Liver (tissue), 9 donors: Measurements from ENCODE around the gene CDK15. TPM values are rescaled to one million over a fixed set of nuclear protein-coding genes. Genes with fewer than 3 reads are reported as not detected.

Source experiments
- DNase-seq: peaks from one replicate; pipeline ENCODE4 v3.0.0-alpha.2; 2017; ENCODE audit warnings: low spot score
- H3K27ac ChIP-seq, 2 donors: one replicate each; pipeline ENCODE4 v1.7.0; 2013; ENCODE audit warnings: inconsistent platforms in 2 of 2, low read length in 2 of 2, control low read depth in 1 of 2, low read depth in 1 of 2, mild to moderate bottlenecking in 1 of 2
- H3K27me3 ChIP-seq, 4 donors: one replicate each; pipeline versions ENCODE4 v1.6.1 to v1.7.0; 2013; ENCODE audit warnings: low read length in 3 of 4, inconsistent platforms in 1 of 4, mild to moderate bottlenecking in 1 of 4, moderate library complexity in 1 of 4; ENCODE audit not compliant: control insufficient read depth in 4 of 4, insufficient read depth in 4 of 4
- H3K36me3 ChIP-seq, 4 donors: one replicate each; pipeline versions ENCODE4 v1.6.1 to v1.7.0; 2013; ENCODE audit warnings: low read length in 3 of 4, mild to moderate bottlenecking in 3 of 4, low read depth in 1 of 4, moderate library complexity in 1 of 4; ENCODE audit not compliant: control insufficient read depth in 4 of 4, insufficient read depth in 3 of 4
- H3K4me1 ChIP-seq, 4 donors: one replicate each; pipeline versions ENCODE4 v1.6.1 to v1.7.0; 2013; ENCODE audit warnings: low read length in 3 of 4, mild to moderate bottlenecking in 3 of 4, moderate library complexity in 1 of 4; ENCODE audit not compliant: control insufficient read depth in 4 of 4, insufficient read depth in 4 of 4
- H3K4me3 ChIP-seq, 3 donors: one replicate each; pipeline versions ENCODE4 v1.6.1 to v1.7.0; 2013; ENCODE audit warnings: low read length in 3 of 3, control low read depth in 1 of 3, low read depth in 1 of 3, mild to moderate bottlenecking in 1 of 3
- H3K9ac ChIP-seq, 2 donors: one replicate each; pipeline ENCODE4 v1.7.0; 2013; ENCODE audit warnings: low read length in 2 of 2, mild to moderate bottlenecking in 2 of 2, moderate library complexity in 2 of 2, control low read depth in 1 of 2, low read depth in 1 of 2
- H3K9me3 ChIP-seq, 4 donors: one replicate each; pipeline versions ENCODE4 v1.6.1 to v1.7.0; 2013; ENCODE audit warnings: low read length in 3 of 4; ENCODE audit not compliant: control insufficient read depth in 4 of 4
- EGR1 ChIP-seq, 2 donors: IDR thresholded peaks; 2 replicates each; pipeline ENCODE4 v1.6.1; 2016 to 2018; ENCODE audit warnings: antibody characterized with exemption in 2 of 2, low read depth in 2 of 2
- FOXA1 ChIP-seq: IDR thresholded peaks from 2 replicates; pipeline ENCODE4 v1.6.1; 2016; ENCODE audit warnings: antibody characterized with exemption
- FOXA2 ChIP-seq: IDR thresholded peaks from 2 replicates; pipeline ENCODE4 v1.6.1; 2016; ENCODE audit warnings: antibody characterized with exemption
- GABPA ChIP-seq, 2 donors: IDR thresholded peaks in 1 of 2; conservative IDR thresholded peaks in 1 of 2; 2 replicates each; pipeline ENCODE4 v1.6.1; 2016; ENCODE audit warnings: antibody characterized with exemption in 2 of 2, mild to moderate bottlenecking in 1 of 2, moderate library complexity in 1 of 2
- HNF4A ChIP-seq, 2 donors: conservative IDR thresholded peaks; 2 replicates each; pipeline ENCODE4 v1.6.1; 2016; ENCODE audit warnings: antibody characterized with exemption in 2 of 2, mild to moderate bottlenecking in 2 of 2
- HNF4G ChIP-seq: IDR thresholded peaks from 2 replicates; pipeline ENCODE4 v1.6.1; 2016; ENCODE audit warnings: antibody characterized with exemption
- JUND ChIP-seq, 2 donors: IDR thresholded peaks; 2 replicates each; pipeline ENCODE4 v1.6.1; 2016; ENCODE audit warnings: antibody characterized with exemption in 2 of 2
- NR2F2 ChIP-seq: IDR thresholded peaks from 2 replicates; pipeline ENCODE4 v1.6.1; 2016; ENCODE audit warnings: antibody characterized with exemption
- RAD21 ChIP-seq, 2 donors: IDR thresholded peaks; 2 replicates each; pipeline ENCODE4 v1.6.1; 2016; ENCODE audit warnings: antibody characterized with exemption in 2 of 2, mild to moderate bottlenecking in 2 of 2
- RXRA ChIP-seq, 2 donors: IDR thresholded peaks; 2 replicates each; pipeline ENCODE4 v1.6.1; 2017 to 2018; ENCODE audit warnings: antibody characterized with exemption in 2 of 2, mild to moderate bottlenecking in 1 of 2
- SP1 ChIP-seq: IDR thresholded peaks from 2 replicates; pipeline ENCODE4 v1.6.1; 2018; ENCODE audit warnings: antibody characterized with exemption, mild to moderate bottlenecking
- TAF1 ChIP-seq: conservative IDR thresholded peaks from 2 replicates; pipeline ENCODE4 v1.6.1; 2016; ENCODE audit warnings: antibody characterized with exemption, mild to moderate bottlenecking
- YY1 ChIP-seq: IDR thresholded peaks from 2 replicates; pipeline ENCODE4 v1.6.1; 2016; ENCODE audit warnings: antibody characterized with exemption, mild to moderate bottlenecking
- WGBS: extraction: QIAGEN DNeasy Blood & Tissue Kit; methylation state at CpG from one replicate; pipeline ENCODE4 v1.1.7; 2013; 5-methylcytosine and 5-hydroxymethylcytosine counted together
- polyA plus RNA-seq, 2 donors: library from polyadenylated mRNA; stranded (reverse) in 1 of 2; unstranded in 1 of 2; fragments of 200-250 nt in 1 of 2; fragments of >200 nt in 1 of 2; fragmentation: Nextera tagmentation in 1 of 2; extraction: Ambion mirVana in 1 of 2; gene quantifications; one replicate each; pipeline versions ENCODE4 v1.2.1 to v1.2.3, GENCODE V29; 2013 to 2015
- total RNA-seq, 2 donors: library from RNA; depleted of rRNA; stranded (reverse); fragments of >200 nt; gene quantifications; one replicate each; pipeline ENCODE4 v1.2.3, GENCODE V29; 2014
- TF ChIP-seq, protein P1 (sequence below): IDR thresholded peaks from 2 replicates; pipeline ENCODE4 v1.6.1; 2016; ENCODE audit warnings: antibody characterized with exemption
- TF ChIP-seq, protein P2 (sequence below): IDR thresholded peaks from 2 replicates; pipeline ENCODE4 v1.6.1; 2016; ENCODE audit warnings: antibody characterized with exemption
- TF ChIP-seq, protein P3 (sequence below): IDR thresholded peaks from 2 replicates; pipeline ENCODE4 v1.6.1; 2016; ENCODE audit warnings: antibody characterized with exemption
- TF ChIP-seq, protein P4 (sequence below): IDR thresholded peaks from 2 replicates; pipeline ENCODE4 v1.6.1; 2016; ENCODE audit warnings: antibody characterized with exemption, mild to moderate bottlenecking
- TF ChIP-seq, protein P5 (sequence below): fragments of 150-350 bp; IDR thresholded peaks from 2 replicates; pipeline ENCODE4 v1.5.1; 2017; ENCODE audit warnings: improper control_type of control experiment, low read depth, low read length; ENCODE audit not compliant: missing input control
- donor health status: healthy.
- donor health status: healthy.
- donor health status: healthy.
- donor health status: healthy.
- donor health status: healthy.

CDK15 gene
- total and polyA plus RNA-seq, 4 donors: under 0.01 to 0.47 (median 0.06) TPM; not detected in 1

DNA sequence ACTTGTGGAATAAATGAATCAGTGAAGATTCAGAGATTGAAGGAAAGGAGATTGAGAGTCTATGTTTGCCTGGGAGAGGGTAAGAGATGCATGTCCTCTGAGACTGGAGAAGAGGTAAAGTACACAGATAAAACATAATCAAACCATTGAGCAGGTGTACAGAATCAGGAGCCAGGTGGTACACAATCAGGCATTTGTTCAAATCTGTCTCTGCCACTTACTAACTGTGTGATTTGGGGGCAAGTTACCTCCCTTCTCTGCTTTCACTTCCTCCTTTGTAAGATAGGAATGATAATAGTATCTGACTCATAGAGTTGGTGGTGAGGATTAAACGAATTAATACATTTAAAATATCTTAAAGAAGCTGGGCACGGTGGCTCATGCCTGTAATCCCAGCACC lies 94.0 kb downstream of the CDK15 start:
- Histone ChIP-seq H3K9me3 (no peaks in the 10 kb centered on the region), H3K4me1 (no peaks in the 10 kb centered on the region), H3K9ac (no peak overlapping the region), H3K36me3 (no peaks in the 10 kb centered on the region), H3K27me3 (peaks cover 0 to 6% (median 0%) of the 10 kb centered on the region in 4 donors), H3K27ac (no peak overlapping the region), H3K4me3 (no peak overlapping the region)
- WGBS: 73% methylated on average over 2 of the region's 2 CpGs
- DNase-seq: no peak
- no peak for TF ChIP-seq JUND (IDR thresholded peaks at IDR 0.05)
- TF ChIP-seq SP1: no peak
- TF ChIP-seq YY1: no peak
- TF ChIP-seq FOXA1: no peak
- TF ChIP-seq HNF4A (conservative IDR thresholded peaks at IDR 0.05): no peak
- TF ChIP-seq TAF1: no peak
- no peak for TF ChIP-seq GABPA (IDR thresholded peaks at IDR 0.05 in 1 of 2, conservative IDR thresholded peaks at IDR 0.05 in 1 of 2)

DNA sequence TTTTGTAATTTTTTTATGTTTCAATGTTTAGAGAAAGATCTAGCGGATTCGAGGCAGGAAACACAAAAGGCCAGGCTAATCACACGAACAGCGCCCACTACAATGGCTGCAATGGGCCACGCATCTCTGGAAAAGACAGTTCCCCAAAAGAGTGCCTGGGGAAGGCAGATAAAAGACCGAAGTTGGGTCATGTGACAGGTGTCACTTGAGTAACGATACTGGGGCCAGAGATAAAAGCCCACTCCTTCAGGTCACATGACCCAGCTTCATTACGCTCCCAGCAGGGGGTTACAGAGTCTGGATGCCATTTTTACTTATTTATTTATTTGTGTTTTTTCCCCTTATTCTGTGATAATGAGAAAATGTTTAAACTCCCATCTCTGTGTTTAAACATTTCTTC lies 95.4 kb downstream of the CDK15 start:
- Histone ChIP-seq H3K36me3 (no peaks in the 10 kb centered on the region), H3K27me3 (peaks cover 0 to 6% (median 0%) of the 10 kb centered on the region in 4 donors), H3K4me3 (no peak overlapping the region), H3K4me1 (no peaks in the 10 kb centered on the region), H3K9me3 (no peaks in the 10 kb centered on the region), H3K27ac (no peak overlapping the region), H3K9ac (no peak overlapping the region)
- 70% methylated on average over 8 of the region's 8 CpGs for WGBS
- peak; percentile 70 for DNase-seq
- no peak for TF ChIP-seq TAF1
- TF ChIP-seq JUND (IDR thresholded peaks at IDR 0.05): no peak
- TF ChIP-seq, protein P1, sequence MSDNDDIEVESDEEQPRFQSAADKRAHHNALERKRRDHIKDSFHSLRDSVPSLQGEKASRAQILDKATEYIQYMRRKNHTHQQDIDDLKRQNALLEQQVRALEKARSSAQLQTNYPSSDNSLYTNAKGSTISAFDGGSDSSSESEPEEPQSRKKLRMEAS: no peak
- no peak for TF ChIP-seq SP1
- no peak for TF ChIP-seq NR2F2
- no peak for TF ChIP-seq FOXA2
- no peak for TF ChIP-seq RXRA (IDR thresholded peaks at IDR 0.05)
- TF ChIP-seq RAD21 (IDR thresholded peaks at IDR 0.05): no peak
- TF ChIP-seq GABPA (IDR thresholded peaks at IDR 0.05 in 1 of 2, conservative IDR thresholded peaks at IDR 0.05 in 1 of 2): no peak
- TF ChIP-seq FOXA1: no peak
- no peak for TF ChIP-seq EGR1 (IDR thresholded peaks at IDR 0.05; ENCODE audit: low read depth in 2 of 2)
- TF ChIP-seq, protein P2, sequence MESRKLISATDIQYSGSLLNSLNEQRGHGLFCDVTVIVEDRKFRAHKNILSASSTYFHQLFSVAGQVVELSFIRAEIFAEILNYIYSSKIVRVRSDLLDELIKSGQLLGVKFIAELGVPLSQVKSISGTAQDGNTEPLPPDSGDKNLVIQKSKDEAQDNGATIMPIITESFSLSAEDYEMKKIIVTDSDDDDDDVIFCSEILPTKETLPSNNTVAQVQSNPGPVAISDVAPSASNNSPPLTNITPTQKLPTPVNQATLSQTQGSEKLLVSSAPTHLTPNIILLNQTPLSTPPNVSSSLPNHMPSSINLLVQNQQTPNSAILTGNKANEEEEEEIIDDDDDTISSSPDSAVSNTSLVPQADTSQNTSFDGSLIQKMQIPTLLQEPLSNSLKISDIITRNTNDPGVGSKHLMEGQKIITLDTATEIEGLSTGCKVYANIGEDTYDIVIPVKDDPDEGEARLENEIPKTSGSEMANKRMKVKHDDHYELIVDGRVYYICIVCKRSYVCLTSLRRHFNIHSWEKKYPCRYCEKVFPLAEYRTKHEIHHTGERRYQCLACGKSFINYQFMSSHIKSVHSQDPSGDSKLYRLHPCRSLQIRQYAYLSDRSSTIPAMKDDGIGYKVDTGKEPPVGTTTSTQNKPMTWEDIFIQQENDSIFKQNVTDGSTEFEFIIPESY: no peak
- TF ChIP-seq HNF4G: no peak
- TF ChIP-seq YY1: no peak
- TF ChIP-seq, protein P3, sequence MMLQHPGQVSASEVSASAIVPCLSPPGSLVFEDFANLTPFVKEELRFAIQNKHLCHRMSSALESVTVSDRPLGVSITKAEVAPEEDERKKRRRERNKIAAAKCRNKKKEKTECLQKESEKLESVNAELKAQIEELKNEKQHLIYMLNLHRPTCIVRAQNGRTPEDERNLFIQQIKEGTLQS: no peak
- TF ChIP-seq, protein P4, sequence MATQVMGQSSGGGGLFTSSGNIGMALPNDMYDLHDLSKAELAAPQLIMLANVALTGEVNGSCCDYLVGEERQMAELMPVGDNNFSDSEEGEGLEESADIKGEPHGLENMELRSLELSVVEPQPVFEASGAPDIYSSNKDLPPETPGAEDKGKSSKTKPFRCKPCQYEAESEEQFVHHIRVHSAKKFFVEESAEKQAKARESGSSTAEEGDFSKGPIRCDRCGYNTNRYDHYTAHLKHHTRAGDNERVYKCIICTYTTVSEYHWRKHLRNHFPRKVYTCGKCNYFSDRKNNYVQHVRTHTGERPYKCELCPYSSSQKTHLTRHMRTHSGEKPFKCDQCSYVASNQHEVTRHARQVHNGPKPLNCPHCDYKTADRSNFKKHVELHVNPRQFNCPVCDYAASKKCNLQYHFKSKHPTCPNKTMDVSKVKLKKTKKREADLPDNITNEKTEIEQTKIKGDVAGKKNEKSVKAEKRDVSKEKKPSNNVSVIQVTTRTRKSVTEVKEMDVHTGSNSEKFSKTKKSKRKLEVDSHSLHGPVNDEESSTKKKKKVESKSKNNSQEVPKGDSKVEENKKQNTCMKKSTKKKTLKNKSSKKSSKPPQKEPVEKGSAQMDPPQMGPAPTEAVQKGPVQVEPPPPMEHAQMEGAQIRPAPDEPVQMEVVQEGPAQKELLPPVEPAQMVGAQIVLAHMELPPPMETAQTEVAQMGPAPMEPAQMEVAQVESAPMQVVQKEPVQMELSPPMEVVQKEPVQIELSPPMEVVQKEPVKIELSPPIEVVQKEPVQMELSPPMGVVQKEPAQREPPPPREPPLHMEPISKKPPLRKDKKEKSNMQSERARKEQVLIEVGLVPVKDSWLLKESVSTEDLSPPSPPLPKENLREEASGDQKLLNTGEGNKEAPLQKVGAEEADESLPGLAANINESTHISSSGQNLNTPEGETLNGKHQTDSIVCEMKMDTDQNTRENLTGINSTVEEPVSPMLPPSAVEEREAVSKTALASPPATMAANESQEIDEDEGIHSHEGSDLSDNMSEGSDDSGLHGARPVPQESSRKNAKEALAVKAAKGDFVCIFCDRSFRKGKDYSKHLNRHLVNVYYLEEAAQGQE: no peak
- TF ChIP-seq, protein P5, sequence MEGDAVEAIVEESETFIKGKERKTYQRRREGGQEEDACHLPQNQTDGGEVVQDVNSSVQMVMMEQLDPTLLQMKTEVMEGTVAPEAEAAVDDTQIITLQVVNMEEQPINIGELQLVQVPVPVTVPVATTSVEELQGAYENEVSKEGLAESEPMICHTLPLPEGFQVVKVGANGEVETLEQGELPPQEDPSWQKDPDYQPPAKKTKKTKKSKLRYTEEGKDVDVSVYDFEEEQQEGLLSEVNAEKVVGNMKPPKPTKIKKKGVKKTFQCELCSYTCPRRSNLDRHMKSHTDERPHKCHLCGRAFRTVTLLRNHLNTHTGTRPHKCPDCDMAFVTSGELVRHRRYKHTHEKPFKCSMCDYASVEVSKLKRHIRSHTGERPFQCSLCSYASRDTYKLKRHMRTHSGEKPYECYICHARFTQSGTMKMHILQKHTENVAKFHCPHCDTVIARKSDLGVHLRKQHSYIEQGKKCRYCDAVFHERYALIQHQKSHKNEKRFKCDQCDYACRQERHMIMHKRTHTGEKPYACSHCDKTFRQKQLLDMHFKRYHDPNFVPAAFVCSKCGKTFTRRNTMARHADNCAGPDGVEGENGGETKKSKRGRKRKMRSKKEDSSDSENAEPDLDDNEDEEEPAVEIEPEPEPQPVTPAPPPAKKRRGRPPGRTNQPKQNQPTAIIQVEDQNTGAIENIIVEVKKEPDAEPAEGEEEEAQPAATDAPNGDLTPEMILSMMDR: no peak
